Kidney capillary endothelial cell (primary cell): Measurements from ENCODE around the gene KDM8.
"Not testable (repeated sequence)": the region's sequence is repeated elsewhere in the genome, so short reads cannot be mapped to it uniquely, and the experiment has no call there.

Experiments used
- DNase-seq: peaks from one replicate; pipeline ENCODE4 v3.0.0-alpha.2; 2018; ENCODE audit warnings: low spot score

Gene KDM8

DNA sequence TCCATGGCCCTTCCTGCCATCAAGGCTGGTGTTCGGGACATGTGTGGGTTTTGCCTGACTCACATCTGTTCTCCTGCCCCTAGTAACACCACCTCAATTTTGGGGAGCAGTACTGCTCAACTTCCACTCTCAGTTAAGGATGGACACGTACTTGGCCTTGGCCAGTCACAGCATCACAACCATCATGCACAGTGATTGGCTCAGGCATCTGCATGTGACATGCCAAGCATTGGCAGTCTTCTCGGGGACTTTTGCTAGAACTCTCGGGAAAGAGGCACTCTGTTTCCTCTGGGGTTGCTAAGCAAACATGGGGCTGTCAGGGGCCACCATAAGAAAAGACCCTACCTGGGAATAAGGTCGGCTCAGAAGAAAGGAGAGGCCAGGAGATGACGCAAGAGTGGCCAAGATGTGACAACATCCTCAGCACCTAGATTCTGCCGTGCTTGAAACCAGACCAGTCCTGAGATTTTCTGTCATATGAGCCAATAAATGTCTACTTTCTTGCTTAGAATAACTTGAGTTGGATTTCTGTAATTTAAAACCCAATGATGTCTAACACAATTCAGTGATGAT is 11.9 kb upstream of the KDM8 start:
- no peak for DNase-seq

DNA sequence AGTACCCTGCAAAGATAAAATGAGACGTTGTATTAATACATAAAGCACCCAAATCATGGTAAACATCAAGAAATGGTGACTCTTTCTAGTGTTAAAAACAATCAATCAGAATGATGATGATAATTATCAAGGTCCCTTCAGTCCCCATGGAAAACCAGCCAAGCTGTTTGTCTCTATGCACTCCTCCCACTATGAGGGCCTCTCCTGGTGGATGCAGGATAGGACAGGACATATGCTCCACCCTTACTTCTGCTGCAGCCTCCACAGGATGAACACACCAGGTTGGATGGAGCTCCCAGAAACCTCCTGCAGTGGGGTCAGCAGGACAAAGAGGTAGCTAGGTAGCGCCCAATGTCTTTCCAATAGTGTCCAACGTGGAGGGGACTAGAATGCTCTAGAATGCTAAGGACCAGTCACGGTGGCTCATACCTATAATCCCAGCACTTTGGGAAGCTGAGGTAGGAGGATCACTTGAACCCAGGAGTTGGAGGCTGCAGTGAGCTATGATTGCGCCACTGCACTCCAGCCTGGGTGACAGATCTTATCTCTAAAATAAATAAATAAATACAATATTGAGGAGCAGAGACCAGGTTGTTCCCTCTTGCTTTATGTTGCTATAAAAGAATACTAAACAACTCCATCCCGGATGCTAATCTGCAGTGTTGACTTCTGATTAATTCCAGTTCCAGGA is 9.9 kb upstream of the KDM8 start:
- no peak for DNase-seq

DNA sequence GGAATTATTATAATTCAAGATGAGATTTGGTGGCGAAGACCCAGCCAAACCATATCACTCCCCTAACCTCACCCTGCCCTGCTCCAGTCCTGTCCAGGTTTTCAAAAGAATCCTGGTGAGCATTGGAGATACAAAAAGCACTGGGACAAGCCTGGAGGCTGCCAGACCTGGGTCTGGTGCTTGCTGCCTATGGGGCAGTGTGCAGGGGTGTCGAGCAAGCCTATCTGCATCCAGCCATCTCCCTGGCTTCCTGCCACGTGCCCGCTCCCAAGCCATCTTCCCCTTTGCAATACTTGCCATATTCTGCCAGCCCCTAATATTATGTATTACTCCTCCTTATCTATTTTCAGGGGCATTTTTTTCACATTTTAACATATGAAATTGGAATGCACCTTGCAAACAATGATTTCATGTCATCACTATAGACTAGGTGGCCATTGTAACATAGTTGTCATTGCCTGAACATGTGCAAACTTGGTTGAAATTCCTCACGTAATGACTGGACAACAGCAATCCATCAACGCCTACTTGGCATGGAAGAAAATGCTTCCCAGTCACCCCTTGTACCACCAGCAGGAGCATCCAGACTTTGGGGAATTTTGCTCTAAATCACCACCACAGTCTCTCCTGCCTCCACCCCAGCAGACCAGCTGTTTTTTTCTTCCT is 8.1 kb upstream of the KDM8 start:
- DNase-seq = no peak

DNA sequence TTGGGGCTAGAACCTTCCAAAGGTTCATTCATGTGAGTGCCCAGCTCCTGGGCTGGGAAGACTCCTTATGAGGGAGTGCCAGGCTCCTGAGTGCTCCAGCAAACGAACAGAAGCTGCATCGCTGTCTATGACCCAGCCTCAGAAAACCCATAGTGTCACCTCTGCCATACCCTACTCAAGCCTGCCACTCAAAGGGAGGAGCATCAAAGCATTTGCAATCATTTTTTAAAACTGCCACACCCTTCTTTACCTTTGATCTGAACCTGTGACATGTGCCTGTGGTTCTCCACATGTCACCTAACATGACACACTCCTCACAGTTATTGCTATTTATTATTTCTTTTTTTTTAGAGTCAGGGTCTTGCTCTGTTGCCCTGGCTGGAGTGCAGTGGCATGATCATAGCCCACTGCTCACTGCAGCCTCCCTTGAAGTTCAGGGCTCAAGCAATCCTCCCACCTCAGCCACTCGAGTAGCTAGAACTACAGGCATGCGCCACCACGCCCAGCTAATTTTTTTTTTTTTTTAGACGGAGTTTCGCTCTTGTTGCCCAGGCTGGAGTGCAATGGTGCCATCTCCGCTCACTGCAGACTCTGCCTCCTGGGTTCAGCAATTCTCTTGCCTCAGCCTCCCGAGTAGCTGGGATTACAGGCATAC is 7.3 kb upstream of the KDM8 start:
- DNase-seq = no peak

- no peak for DNase-seq
Observed at GRCh38 chr16:27197004-27197403, 6.3 kb upstream of the KDM8 start.

DNA sequence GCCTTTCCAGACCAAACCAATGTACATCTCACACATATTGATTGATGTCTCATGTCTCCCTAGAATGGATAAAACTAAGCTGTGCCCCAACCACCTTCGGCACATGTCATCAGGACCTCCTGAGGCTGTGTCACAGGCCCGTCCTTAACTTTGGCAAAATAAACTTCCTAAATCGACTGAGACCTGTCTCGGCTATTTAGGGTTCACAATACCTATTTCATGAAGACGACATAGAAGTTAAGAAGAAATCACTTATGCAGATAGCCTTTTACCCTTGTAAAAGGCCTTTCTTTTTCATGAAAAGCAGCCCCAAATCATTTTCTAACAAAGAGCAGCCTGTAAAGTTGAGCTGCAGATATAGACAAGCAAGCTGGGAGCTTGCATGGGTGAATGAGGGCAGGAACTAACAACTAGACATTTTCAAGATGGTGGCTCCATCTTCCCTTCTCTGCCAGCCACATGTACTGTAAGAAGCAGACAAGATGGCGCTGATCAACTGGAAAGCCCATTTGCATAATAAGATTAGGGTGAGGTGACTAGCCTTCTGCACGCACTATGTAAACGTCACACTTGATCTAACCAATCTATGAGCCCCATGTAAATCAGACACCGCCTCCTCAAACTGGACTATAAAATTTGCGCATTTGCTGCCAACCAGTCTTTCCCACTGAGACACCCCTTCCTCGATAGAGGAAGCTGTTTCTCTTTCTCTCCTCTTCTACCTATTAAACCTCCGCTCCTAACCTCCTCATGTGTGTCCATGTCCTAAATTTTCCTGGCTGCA is 4.7 kb upstream of the KDM8 start:
- DNase-seq = no peak

DNA sequence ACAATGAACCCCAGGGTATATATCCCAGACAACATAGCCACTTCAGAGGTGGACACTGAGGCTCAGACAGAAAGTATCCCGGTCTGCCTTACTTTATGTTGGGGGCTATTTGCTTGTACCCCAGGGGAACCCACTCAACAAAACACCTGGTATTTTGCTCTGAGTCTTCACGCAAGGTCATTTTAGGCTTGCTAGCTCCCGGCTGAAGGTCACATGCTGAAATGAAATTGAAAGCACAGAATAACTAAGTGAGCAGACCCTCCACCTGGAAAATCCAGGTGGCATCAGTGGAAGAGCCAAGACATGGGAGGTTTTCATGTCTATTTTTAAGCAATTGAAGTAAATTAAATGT is 4.1 kb upstream of the KDM8 start:
- DNase-seq = no peak

DNA sequence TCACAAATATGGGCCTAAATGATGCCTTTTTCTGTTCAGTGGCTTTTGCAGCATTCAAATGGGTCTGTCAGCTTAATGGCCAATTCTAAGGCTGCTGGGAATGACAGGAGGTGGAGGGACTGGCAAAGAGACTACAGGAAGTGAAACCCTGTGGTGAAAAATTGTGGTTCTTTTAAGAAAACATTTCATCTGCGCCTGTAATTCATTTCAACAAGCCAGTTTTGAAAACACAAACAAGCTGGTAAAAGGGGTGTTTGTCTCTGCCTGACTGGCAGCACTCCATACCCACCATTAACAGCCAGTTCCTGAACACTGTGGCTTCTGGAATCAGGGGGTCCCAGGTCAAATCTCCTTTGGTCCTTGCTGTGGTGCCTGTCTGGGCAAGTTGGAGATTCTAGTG is 3.6 kb upstream of the KDM8 start:
- DNase-seq = no peak

DNA sequence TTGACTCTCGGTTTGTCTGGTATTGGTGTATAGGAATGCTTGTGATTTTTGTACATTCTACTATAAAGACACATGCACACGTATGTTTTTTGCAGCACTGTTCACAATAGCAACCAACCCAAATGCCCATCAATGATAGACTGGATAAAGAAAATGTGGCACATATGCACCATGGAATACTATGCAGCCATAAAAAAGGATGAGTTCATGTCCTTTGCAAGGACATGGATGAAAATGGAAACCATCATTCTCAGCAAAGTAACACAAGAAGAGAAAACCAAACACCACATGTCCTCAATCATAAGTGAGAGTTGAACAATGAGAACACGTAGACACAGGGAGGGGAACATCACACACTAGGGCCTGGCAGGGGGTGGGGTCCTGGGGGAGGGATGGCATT is 2.4 kb upstream of the KDM8 start:
- not testable (repeated sequence) for DNase-seq

DNA sequence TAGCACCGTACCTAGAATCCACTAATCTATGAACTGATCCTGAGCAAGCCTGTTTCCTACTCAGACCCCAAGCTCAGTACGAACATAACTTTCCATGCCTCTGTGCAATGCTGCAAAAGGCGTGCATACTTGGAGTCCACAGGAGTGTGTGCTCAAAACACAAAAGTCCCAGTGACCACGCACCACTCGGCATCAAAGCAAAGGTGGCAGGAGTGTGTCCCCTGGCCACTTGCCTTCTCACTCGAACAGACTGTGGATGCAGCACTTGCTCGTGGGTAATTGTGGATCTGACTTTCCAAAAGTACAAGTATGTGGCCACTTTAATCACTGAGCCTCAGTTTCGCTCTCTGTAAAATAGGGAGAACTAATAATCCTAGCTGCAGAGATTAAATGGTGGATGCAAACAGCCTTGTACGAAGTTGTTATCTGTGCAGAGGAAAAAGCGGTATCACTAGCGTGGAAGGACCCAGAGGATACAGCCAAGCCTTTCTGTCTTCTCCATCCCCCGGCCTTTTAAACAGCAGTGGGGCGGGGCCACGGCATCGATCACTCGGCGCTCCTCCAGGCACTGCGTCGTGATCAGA is 311 bp upstream of the KDM8 start:
- DNase-seq = no peak

DNA sequence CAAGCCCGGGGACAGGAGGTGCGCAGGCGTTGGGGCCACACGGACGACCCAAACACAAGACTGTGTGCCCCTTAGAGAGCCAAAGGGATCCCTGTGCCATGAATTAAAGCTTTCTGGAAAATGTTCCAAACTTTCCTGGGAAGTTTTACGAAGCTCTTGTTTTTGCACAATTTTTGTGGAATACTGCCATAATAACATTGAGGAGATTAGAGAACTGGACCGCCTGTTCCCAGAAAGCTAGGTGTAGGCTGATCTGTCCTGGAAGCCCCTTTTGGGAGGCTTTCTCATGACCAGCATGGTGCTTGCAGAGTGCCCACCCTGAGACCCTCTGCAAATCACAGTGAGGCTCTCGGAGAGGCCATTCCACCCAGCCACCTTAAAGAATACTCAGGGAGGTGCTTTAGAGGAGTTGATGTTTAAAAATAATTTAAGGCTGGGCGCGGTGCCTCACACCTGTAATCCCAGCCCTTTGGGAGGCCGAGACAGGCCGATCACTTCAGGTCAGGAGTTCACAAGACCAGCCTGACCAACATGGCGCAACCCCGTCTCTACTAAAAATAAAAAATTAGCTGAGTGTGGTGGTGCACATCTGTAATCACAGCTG is 1.1 kb downstream of the KDM8 start:
- DNase-seq = no peak

- no peak for DNase-seq
Observed at GRCh38 chr16:27205423-27206065, 2.2 kb downstream of the KDM8 start.

DNA sequence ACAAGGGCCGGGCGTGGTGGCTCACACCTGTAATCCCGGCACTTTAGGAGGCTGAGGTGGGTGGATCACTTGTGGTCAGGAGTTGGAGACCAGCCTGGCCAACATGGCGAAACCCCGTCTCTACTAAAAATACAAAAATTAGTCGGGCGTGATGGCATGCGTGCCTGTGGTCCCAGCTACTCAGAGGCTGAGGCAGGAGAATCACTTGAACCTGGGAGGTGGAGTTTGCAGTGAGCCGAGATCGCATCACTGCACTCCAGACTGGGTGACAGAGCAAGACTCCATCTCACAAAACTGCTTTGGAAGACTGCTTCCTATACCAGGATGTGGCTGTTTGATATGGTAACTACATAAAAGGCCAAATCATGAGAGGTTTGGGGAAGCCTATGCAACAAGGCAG is 3.8 kb downstream of the KDM8 start:
- not testable (repeated sequence) for DNase-seq

DNA sequence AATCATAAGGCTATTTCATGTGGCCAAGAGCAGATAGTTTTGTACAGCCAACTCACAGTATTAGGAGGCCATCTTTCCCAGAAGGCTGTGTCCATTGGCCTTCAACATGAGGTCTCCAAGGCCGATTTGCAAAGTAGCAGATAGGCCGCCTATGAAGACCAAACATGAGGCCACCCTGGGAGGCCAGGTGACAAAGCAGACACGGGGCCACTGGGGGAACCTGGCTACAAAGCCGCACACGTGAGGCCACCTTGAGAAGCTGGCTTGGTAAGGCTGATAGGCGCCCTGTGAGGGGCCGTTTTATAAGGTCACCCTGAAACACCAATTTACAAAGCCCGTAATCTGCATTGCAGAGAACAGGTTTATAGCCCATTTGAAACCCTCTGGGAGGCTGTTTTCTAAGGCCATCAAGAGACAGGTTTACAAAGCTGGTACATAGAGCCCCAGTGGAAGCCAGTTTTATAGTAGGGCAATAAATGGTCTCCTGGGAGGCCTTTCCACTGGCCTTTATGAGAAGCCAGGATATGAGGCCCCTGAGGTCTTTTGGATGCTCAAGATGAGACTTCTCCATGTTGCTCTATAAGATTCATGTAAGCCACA is 4.9 kb downstream of the KDM8 start:
- no peak for DNase-seq

DNA sequence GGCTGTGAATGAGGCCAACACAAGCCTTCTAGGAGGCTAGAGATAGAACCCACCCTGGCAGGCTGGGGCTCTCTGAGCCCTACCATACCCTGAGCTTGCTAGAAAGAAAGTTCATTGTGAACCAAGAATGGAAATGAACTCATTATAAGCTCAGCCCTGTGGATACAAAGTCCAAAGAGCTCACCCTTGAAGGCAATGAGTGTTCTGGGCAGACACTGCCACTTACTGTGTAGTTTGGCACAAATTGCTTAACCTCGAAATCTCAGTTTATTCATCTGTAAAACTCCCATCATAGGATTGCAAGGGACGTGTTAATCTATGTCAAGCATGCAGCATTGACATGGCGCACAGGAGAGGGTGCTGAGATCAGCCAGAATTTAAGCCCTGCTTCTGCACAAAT is 5.5 kb downstream of the KDM8 start:
- DNase-seq = no peak

- no peak for DNase-seq
Observed at GRCh38 chr16:27209591-27209990, 6.3 kb downstream of the KDM8 start.

DNA sequence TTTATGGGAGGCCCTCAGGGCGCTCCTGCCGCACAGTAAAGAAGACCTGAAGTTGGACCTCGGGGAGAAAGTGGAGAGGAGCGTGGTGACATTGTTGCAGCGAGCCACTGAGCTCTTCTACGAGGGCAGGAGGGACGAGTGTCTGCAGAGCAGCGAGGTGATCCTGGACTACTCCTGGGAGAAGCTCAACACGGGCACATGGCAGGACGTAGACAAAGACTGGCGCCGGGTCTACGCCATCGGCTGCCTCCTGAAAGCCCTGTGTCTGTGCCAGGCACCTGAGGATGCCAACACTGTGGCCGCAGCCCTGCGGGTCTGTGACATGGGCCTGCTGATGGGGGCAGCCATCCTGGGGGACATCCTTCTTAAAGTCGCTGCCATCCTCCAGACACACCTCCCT is 6.8 kb downstream of the KDM8 start:
- no peak for DNase-seq

DNA sequence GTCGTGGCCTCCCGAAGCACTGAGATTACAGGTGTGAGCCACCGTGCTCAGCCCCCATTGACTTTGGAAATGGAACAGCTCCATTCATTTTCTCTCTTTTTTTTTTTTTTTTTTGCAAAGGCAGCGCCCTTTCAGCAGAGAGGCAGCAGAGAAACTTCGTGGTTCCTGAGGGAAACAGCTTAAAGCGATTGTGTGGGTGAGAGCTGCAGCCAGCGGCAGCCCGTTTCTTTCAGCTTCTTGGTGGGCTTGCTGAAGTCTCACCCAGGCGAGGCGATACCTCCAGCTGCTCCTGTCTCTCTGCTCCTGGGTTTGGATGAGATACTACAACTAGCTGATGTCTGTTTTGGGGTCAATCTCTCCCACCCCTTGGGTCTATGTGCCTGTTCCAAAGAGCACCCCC is 7.7 kb downstream of the KDM8 start:
- DNase-seq = no peak

GRCh38 chr16:27214084-27214961 is 11.0 kb downstream of the KDM8 start:
- DNase-seq = no peak

- DNase-seq = no peak
Observed at GRCh38 chr16:27215660-27216059, 12.3 kb downstream of the KDM8 start.
